ENCODE measurements around the gene PLA2G12A. TPM values are rescaled to one million over a fixed set of nuclear protein-coding genes. Genes with fewer than 3 reads are reported as not detected.

PLA2G12A gene
- total and polyA plus RNA-seq, 10 of the 15 experiments (the other 5 are each of a cell fraction or from before 2014, with no cell fraction given): 3.7 to 36.8 (median 15.5) TPM

- no peak for TF ChIP-seq MLLT1 (IDR thresholded peaks at IDR 0.05)
- peak; percentile 18; the same call in 1 of the 2 replicates for TF ChIP-seq RAD21 (IDR thresholded peaks at IDR 0.05; ENCODE audit: insufficient read depth, low read depth, low read length)
- no peak for TF ChIP-seq RB1 (IDR thresholded peaks at IDR 0.05; ENCODE audit: borderline replicate concordance)
Observed at GRCh38 chr4:109676886-109677285, 53.0 kb downstream of the PLA2G12A start (continued).

- Histone ChIP-seq H3K9me3 (replicated peaks; ENCODE audit: control insufficient read depth, insufficient read depth, low read length) (no peaks in the 10 kb centered on the region; the same call in 2 of the 3 replicates), H4K20me1 (ENCODE audit: control insufficient read depth, insufficient read depth) (no peaks in the 10 kb centered on the region), H3K4me3 (no peak overlapping the region), H3K4me1 (ENCODE audit: control insufficient read depth, insufficient read depth, low read length) (no peaks in the 10 kb centered on the region), H3K79me2 (ENCODE audit: control insufficient read depth, insufficient read depth, low read length) (no peaks in the 10 kb centered on the region), H3K36me3 (ENCODE audit: control insufficient read depth in 2 of 2, insufficient read depth in 2 of 2, low read length in 1 of 2) (no peaks in the 10 kb centered on the region), H3K9ac (ENCODE audit: control insufficient read depth, insufficient read depth, low read length) (no peak overlapping the region), H3K27ac (ENCODE audit: control insufficient read depth, insufficient read depth) (no peak overlapping the region), H3K27me3 (replicated peaks in 1 of 2; ENCODE audit: control insufficient read depth in 2 of 2, insufficient read depth in 2 of 2, low read length in 1 of 2) (no peaks in the 10 kb centered on the region), H2AFZ (ENCODE audit: control insufficient read depth, low read depth, low read length) (no peak overlapping the region), H3K4me2 (ENCODE audit: control insufficient read depth, insufficient read depth) (no peak overlapping the region)
- BruUV-seq (replicated peaks): no TSS peak
- RAD21 ChIA-PET (ENCODE audit: unreplicated experiment): no interaction called here
- no peak for FAIRE-seq
- POLR2A ChIA-PET: no interaction called here
- CTCF ChIA-PET: interaction anchor here (0.6 to 1.1 kb wide), 2 partner anchors 10 to 243 kb away, joined by 3 read pairs; no protein-coding TSS in a partner anchor
- no peak for DNase-seq (ENCODE audit: low read depth, low spot score)
- TF ChIP-seq NR2C2 (IDR thresholded peaks at IDR 0.05; ENCODE audit: borderline replicate concordance, control insufficient read depth, insufficient read length, low read depth) (no peak), ZZZ3 (IDR thresholded peaks at IDR 0.05; ENCODE audit: control insufficient read depth, insufficient read length, low read depth) (no peak), SREBF2 (IDR thresholded peaks at IDR 0.05; ENCODE audit: low read length) (no peak), RELA (IDR thresholded peaks at IDR 0.05; ENCODE audit: borderline replicate concordance, partially characterized antibody) (no peak), RBBP5 (conservative IDR thresholded peaks at IDR 0.05) (no peak), HDAC6 (IDR thresholded peaks at IDR 0.05; ENCODE audit: unreplicated experiment) (no peak), LARP7 (IDR thresholded peaks at IDR 0.05) (no peak), ETV6 (conservative IDR thresholded peaks at IDR 0.05 in 1 of 2, IDR thresholded peaks at IDR 0.05 in 1 of 2; ENCODE audit: borderline replicate concordance in 1 of 2, low read depth in 1 of 2) (no peak)
- in situ Hi-C loops (cut with MboI) (no loop called here), intact Hi-C loops (cut with micrococcal nuclease; ENCODE audit: unreplicated experiment) (no loop called here)
- no peak for ATAC-seq
- 95% methylated on average over 1 of the region's 1 CpG for WGBS (ENCODE audit: insufficient coverage, insufficient replicate concordance, low lambda C conversion rate, missing lambda C conversion rate)
- SMC1A ChIA-PET (ENCODE audit: uncharacterized antibody, unreplicated experiment): interaction anchor here (1.1 to 2.1 kb wide), 4 partner anchors 25 to 129 kb away, joined by 3 to 6 read pairs (median 4); partner anchors contain the start of gene CASP6
Observed at GRCh38 chr4:109675843-109676242, 54.0 kb downstream of the PLA2G12A start.
